HPDE6-E6E7 (cell line): ENCODE measurements around the gene GSTCD.
"Not testable (repeated sequence)": the region's sequence is repeated elsewhere in the genome, so short reads cannot be mapped to it uniquely, and the experiment has no call there.

ENCODE experiments used
- DNase-seq: peaks from one replicate; pipeline ENCODE4 v3.0.0; 2011; ENCODE audit warnings: missing footprints; ENCODE audit errors: extremely low spot score

Gene GSTCD

DNA sequence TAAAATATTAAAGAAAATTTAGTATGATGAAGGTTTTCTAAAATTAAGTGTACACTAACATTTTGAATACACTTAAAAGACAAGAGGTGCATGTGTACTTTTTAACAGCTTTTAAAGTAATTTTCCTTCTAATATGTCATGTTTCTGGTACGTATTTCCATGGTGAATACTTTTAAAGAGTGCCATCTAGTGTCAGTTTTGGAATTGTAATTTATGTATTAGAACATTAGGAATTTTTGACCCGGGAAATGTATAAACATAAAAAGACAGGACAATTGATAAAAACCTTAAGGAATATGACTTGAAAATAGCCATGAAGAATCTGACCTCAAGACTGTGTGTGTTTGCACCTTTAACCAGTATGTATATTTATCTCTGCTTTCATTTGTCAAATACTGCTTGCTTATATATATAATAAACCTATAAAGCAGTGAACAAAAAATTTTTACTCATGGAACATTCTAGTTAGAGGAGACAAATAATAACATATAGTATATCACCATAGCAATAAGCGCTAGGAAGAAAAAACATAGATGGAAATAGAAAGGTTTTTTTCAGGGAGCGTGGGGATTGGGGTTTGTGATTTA lies 7.2 kb downstream of the GSTCD start:
- DNase-seq, result no peak

DNA sequence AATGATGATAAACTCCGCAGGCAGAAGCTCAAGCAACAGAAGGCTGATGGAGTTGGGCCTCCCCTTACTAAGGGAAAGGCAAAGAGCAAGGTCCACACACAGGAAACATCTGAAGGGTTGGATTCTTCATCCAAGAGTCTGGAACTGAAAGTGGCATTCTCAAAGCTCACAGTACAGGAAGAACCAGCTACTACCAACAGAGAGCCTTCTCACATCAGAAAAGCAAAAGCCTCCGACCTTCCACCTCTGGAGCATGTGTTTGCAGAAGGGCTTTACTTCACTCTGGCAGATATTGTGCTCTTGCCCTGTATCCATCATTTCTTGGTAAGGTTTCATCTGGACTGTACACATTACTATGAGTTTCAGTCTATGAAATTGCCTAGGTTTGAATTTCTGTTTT lies 10.6 kb downstream of the GSTCD start:
- DNase-seq, result no peak

DNA sequence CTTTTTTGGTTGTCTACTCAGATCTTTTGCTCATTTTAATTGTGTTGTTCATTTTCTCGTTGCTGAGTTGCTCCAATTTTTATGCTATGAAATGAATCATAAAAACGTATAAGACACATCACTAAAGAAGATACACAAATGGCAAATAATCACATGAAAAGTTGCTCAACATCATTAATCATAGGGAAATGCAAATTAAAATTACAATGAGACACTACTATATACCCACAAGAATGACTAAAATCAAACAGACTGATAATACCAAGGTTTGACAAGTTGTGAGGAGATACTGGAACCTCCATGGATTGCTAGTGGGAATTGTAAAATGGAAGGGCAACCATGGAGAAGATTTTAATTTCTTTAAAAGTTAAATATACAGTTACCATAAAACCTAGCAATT lies 17.0 kb downstream of the GSTCD start:
- no peak for DNase-seq

DNA sequence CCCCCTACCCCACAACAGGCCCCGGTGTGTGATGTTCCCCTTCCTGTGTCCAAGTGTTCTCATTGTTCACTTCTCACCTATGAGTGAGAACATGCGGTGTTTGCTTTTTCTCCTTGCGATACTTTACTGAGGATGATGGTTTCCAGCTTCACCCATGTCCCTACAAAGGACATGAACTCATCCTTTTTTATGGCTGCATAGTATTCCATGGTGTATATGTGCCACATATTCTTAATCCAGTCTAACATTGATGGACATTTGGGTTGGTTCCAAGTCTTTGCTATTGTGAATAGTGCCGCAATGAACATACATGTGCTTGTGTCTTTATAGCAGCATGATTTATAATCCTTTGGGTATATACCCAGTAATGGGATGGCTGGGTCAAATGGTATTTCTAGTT lies 21.3 kb downstream of the GSTCD start:
- not testable (repeated sequence) for DNase-seq

DNA sequence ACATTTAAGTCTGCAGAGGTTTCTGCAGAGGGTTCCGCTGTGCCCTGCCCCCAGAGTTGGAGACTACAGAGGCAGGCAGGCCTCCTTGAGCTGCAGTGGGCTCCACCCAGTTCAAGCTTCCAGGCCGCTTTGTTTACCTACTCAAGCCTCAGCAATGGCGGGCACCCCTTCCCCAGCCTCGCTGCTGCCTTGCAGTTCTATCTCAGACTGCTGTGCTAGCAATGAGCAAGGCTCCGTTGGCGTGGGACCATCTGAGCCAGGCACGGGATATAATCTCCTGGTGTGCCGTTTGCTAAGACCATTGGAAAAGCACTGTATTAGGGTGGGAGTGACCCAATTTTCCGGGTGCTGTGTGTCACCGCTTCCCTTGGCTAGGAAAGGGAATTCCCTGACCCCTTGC lies 26.6 kb downstream of the GSTCD start:
- DNase-seq, result not testable (repeated sequence)

DNA sequence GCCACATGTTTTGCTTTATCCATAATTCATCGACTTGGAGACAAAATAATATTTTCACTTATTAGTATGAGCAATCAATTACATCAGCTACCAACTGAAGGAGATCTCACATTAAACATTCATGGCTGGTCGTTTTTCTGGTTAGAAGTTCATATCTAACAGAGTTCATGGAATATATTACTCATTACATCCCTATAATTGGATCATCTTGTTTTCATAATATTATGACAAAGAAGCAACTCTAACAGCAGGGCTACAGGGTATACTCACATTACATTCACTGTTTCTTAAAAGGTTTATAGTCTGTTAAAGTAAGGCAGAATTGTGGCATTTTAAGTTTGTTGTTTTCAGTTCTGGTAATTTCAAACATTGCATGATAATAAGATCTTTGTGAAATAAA lies 33.0 kb downstream of the GSTCD start:
- no peak for DNase-seq

DNA sequence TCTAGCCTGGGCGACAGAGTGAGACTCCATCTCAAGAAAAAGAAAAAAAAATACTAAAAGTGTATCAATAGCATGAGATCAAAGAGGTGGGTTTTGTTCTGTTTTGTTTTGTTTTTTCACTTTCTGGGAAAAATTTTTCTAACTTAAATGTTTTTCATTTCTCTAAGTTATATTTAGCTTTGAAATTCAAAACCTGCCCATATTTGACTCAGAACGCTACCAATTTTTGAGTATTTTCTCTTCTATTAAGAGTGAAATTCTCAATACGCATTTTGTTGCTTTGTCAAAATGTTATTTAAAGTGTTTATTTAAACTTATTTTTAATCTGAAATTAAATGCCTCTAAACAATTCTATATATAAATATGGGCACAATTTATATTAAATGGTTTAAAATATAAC lies 39.6 kb downstream of the GSTCD start:
- no peak for DNase-seq

DNA sequence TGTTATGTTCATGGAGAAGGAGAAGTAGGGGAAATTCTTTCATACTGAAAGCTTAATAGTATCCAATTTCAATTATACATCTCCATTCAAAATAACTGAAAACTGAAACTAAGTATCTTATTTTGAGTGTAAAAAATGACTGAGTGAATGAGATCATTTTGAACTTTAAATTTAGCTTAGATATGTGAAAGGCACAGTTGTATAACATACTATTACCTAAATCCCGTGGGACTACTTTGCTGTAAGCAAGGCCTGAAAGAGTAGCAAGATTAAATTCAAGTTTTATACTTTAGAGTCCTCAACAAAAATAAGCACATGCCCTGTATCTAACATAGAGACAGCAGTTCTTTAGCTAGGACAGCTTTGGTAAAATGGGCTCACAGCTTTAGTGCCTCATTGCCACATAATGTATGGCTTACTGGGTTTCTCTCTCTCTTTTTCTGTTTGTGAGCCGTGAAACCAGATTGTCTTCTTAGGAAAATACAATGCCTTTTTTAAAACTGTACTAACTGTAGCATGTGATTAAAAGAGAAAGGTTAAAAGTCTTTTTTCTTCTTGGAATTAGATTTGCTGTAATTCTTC lies 43.2 kb downstream of the GSTCD start:
- no peak for DNase-seq

DNA sequence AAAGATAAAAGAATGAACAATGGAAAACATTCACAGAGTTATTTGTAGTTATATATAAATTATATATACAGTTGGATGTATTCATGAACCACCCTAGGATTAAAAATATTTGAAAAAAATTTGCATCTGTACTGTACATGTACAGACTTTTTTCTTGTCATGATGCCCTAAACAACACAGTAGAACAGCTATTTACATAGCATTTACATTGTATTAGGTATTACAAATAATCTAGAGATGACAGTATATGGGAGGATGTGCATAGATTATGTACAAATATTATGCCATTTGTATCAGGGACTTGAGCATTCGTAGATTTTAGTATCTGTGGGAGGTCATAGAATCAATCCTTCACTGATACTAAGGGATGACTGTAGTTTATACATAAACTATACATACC lies 44.8 kb downstream of the GSTCD start:
- no peak for DNase-seq

DNA sequence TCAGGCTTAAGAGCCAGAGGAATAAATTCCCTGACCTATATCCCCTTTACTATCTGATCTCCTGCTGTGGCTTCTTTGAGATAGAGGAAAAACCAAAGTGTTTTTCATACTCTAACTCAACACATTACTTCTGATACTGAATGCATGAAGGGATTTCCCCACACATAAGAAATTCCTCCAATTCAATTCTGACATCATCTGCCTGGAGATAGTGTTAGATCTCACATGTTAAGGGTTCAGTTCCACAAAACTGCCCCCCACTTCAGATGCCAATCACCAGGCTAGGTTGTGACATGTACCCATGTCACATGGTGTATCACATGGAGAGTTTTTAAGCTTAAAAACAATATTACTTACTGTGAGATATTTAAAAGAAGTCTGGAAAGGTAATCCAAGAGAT lies 46.8 kb downstream of the GSTCD start:
- no peak for DNase-seq

DNA sequence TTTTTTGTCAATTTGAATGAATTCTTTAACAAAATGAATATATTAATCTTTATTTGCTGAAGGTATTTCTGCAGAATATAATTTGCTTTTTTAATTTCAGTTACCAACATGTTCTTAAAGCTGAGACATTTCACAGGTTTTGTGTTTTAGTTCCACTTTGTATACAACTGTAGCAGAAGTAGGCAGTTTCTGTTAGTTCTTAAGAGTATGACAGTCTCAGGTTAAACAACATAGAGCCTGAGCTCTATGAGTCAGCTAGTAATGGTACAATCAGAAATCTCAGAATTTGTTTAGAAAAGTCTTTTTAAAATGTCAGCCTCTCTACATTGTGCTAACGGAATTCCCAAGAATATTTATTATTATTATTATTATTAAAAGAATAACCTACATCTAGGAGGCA lies 50.4 kb downstream of the GSTCD start:
- DNase-seq, result no peak

DNA sequence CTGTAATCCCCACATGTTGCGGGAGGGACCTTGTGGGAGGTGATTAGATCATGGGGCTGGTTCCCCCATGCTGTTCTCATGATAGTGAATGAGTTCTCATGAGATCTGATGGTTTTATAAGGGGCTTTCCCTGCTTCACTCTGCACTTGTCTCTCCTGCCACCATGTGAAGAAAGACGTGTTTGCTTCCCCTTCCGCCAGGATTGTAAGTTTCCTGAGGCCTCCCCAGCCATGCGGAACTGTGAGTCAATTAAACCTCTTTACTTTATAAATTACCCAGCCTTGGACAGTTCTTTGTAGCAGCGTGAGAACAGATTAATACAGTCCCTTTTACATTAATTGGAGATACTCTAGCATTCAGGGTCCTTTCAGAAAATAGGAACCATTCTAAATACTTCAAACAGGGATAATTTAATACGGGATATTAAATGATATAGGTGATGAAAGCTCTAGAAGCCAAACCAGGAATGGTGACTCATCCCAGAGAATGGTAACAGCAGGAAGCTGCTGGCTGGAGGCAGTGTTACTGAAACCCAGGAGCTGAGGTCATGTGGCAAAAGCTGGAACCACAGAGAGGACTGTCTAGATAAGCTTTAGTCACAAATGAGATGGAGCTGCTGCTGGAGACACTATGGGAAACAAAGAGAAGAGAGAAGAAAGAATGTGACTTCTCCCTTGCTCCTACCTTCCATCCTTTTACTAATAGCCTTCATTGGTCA lies 57.3 kb downstream of the GSTCD start:
- DNase-seq, result peak; percentile 55

DNA sequence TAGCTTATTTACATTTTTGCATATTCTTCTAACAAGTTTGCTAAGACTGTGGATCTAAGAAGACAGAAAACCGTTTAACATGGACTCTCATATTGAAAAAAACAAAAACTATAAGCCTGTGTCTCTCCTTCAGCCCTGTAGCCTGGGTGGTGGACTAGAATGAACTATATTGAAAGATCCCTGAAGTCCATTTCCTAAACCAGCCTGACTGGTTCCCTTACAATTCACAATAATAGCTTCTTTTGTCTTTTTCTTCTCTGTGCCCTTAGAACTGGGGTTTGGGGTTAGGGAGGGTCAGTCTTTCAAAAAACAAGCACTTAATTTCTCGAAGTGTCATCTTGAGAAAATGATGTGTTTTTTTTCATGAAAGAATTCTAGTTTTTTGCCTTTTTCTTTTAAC lies 59.0 kb downstream of the GSTCD start:
- DNase-seq, result peak; percentile 1

DNA sequence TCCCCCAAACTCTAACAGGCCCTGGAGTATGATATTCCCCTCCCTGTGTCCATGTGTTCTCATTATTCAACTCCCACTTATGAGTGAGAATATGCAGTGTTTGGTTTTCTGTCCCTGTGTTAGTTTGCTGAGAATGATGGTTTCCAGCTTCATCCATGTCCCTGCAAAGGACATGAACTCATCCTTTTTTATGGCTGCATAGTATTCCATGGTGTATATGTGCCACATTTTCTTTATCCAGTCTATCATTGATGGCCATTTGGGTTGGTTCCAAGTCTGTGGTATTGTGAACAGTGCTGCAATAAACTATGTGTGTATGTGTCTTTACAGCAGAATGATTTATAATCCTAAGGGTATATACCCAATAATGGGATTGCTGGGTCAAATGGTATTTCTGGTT lies 61.9 kb downstream of the GSTCD start:
- DNase-seq, result not testable (repeated sequence)

DNA sequence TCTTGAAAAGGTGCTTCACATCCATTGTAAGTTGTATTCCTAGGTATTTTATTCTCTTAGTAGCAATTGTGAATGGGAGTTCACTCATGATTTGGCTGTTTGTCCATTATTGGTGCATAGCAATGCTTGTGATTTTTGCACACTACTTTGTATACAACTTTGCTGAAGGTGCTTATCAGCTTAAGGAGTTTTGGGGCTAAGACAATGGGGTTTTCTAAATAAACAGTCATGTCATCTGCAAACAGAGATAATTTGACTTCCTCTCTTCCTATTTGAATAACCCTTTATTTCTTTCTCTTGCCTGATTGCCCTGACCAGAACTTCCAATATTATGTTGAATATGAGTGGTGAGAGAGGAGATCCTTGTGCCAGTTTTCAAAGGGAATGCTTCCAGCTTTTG lies 63.5 kb downstream of the GSTCD start:
- DNase-seq, result not testable (repeated sequence)

DNA sequence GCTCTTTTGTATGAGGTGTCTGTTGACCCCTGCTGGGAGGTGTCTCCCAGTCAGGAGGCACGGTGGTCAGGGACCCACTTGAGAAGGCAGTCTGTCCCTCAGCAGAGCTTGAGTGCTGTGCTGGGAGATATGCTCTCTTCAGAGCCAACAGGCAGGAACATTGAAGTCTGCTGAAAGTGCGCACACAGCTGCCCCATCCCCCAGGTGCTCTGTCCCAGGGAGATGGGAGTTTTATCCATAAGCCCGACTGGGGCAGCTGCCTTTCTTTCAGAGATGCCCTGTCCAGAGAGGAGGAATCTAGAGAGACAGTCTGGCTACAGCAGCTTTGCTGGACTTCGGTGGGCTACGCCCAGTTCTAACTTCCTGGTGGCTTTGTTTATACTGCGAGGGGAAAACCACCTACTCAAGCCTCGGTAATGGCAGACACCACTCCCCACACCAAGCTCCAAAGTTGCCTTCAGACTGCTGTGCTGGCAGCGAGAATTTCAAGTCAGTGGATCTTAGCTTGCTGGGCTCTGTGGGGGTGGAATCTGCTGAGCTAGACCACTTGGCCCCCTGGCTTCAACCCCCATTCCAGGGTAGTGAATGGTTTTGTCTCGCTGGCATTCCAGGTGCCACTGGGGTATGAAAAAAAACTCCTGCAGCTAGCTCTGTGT lies 67.3 kb downstream of the GSTCD start:
- DNase-seq, result not testable (repeated sequence)

DNA sequence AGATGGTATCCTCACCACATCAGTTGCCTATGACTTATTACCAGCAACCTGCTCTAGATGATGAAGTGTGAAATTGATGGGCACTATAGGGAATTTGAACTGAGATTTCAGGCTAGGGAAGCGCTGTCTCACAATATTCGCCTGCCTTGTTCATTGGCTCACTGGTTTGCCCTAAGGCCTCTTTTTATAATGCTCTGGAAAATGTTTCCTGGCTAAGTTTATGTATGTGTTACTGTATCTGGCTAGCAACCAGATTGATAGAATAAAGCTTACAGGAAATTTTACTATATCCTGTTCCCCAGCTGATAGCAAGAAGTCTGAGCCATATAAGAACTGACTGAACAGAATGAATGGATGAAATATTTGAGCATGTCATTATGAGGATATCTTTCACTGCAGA lies 71.6 kb downstream of the GSTCD start:
- no peak for DNase-seq

DNA sequence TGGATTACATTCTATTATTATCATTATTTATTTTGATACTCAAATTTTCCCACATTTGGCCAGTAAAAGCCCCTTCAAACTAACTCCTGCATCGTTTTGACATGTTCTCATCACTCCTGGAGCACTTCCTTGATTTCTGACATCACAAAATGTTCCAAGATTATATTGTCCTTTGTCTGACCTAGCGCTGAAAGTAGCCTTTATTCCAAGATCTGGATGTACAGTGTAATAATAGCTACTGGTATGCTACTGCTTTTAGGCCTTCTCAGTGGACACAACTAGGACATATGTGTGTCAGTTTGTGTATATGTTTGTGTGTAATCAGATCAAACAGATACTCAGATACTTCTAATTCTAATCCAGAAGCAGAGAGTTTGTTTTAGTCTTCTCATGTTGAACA lies 76.2 kb downstream of the GSTCD start:
- no peak for DNase-seq

DNA sequence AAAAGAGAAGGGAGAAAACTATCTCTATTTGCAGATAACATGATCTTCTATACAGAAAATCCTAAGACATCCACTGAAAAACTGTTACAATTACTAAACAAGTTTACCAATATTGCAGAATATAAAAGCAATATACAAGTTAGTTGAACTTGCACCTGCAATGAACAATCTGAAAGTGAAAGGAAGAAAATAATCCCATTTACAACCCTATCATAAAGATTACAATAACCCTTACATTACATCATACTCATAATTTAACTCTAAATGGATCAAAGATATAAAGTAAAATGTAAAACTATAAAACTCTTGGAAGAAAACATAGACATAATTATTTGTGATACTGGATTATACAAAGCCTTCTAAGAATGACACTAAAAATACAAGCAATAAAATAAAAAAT lies 77.2 kb downstream of the GSTCD start:
- no peak for DNase-seq

DNA sequence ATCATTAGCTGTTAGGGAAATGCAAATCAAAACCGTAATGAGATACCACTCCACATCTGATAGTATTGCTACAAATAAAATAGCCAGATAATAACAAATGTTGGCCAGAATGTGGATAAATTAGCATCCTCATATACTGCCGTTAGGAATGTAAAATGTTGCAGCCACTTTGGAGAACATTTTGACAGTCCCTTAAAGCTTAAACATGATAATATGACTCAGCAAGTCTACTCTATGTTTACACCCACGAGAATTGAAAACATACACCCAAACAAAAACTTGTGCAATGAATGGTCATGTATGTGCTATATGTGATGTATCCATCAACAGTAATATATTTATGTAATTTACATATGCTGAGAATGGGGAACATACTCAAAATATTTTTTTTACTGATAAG lies 78.2 kb downstream of the GSTCD start:
- DNase-seq, result no peak

DNA sequence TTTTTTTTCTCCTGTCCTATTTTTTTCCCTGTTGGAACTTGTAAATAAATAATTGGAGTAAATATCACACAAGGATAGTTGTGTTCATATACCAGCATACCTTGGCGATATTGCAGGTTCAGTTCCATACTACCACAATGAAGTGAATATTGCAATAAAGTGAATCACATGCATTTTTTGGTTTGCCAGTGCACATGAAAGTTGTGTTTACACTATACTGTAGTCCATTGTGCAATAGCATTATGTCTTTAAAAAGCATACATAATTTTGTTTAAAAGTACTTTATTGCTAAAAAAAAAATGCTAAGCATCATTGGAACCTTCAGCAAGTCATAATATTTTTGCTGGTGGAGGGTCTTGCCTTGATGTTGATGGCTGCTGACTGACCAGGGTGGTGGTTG lies 88.6 kb downstream of the GSTCD start:
- no peak for DNase-seq

DNA sequence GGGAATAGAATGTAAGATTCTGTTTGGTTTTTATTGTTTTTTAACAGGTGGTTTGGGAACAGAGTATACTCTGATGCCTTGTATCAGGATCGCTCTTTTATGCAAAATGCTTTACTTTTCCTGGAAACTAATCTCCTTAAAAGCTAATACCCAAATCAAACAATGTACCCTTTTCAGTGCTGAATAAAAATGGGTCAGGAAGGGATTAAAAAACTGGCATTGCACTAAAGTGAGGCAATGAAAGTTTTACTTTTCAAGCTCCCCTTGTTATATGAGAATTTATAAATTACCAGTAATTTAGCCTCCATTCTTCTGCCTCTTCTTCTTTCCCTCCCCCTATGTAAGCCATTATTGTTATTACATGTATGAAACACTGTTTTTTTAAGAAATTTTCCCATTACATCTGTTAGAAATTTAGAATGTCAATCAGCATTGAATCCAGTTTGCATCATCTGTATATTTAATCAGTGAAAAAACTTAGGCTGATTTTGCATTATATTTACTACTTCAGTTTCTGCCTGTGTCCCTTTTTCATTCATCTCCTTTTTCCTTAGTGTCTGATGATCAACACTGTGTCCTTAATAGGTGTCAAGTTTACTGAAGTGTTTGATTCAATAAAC lies 97.0 kb downstream of the GSTCD start:
- no peak for DNase-seq

DNA sequence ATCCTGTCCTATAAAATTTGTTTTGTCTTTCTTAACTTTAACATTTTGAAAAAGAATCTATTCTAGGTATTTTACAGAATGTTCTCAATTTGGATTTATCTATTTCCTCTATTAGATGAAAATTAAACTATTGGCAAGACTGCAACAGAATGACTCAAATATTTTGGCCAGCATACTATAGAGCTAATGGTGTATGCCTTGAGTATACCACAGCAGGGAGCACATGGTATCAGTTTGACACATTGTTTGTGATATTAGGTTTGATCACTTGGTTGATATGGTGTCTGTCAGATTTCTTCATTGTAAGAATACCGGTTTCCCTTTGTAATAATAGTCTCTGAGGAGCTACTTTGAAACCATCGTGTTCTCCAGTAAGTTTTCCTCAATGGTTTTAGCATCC lies 98.9 kb downstream of the GSTCD start:
- no peak for DNase-seq
